ENCODE results near the gene B9D2. TPM values are rescaled to one million over a fixed set of nuclear protein-coding genes. Genes with fewer than 3 reads are reported as not detected.
A peak's percentile ranks its signal among the peaks of the same experiment; 100 is the strongest.

Gene B9D2
- polyA plus RNA-seq, 1 of the 3 experiments (the other 2 are of a cell fraction), result 13.3 TPM

DNA sequence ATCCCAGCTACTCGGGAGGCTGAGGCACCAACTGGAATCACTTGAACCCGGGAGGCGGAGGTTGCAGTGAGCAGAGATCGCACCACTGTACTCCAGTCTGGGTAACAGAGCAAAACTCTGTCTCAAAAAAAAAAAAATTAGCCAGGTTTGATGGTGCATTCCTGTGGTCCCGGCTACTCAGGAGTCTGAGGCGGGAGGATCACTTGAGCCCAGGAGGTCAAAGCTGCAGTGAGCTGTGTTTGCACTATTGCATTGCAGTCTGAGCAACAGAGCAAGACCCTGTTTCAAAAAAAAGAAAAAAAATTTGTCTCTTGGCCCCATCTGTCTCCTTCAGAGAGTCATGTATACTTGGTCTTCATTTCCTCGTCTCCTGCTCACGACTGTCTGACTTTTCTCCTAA, 52.3 kb downstream of the B9D2 start:
- peak overlapping the region; percentile 96 for H3K4me2 ChIP-seq
- no peaks in the 10 kb centered on the region for H3K9me2 ChIP-seq
- no peak for DNase-seq
- peak overlapping the region in 1 of 2 experiments; percentile 80; a peak in 2 of 4 replicates for H3K4me3 ChIP-seq (ENCODE audit: low read depth in 2 of 2, low read length in 1 of 2)
- peak overlapping the region; percentile 93; the same call in 1 of the 2 replicates for H3K9ac ChIP-seq
- peaks cover 82% of the 10 kb centered on the region for H3F3A ChIP-seq (replicated peaks; ENCODE audit: insufficient read depth)
- ChIA-PET CTCF (interaction anchor here (0.6 to 1.7 kb wide), 2 partner anchors 10 to 108 kb away, joined by 4 to 5 read pairs; no protein-coding TSS in a partner anchor), POLR2A (no interaction called here)
- peaks cover 58% of the 10 kb centered on the region for H3K79me2 ChIP-seq (ENCODE audit: insufficient read depth)
- 93% methylated on average over 8 of the region's 8 CpGs for WGBS (ENCODE audit: low lambda C conversion rate)
- H2AFZ ChIP-seq (ENCODE audit: low read depth), result no peak overlapping the region
- peak overlapping the region in 1 of 2 experiments; percentile 95; a peak in 1 of 4 replicates for H3K27ac ChIP-seq (ENCODE audit: low read depth in 2 of 2, low read length in 1 of 2)
- no peaks in the 10 kb centered on the region; the same call in 1 of the 2 replicates for H4K20me1 ChIP-seq (ENCODE audit: insufficient read depth)
- TF ChIP-seq, protein P1, sequence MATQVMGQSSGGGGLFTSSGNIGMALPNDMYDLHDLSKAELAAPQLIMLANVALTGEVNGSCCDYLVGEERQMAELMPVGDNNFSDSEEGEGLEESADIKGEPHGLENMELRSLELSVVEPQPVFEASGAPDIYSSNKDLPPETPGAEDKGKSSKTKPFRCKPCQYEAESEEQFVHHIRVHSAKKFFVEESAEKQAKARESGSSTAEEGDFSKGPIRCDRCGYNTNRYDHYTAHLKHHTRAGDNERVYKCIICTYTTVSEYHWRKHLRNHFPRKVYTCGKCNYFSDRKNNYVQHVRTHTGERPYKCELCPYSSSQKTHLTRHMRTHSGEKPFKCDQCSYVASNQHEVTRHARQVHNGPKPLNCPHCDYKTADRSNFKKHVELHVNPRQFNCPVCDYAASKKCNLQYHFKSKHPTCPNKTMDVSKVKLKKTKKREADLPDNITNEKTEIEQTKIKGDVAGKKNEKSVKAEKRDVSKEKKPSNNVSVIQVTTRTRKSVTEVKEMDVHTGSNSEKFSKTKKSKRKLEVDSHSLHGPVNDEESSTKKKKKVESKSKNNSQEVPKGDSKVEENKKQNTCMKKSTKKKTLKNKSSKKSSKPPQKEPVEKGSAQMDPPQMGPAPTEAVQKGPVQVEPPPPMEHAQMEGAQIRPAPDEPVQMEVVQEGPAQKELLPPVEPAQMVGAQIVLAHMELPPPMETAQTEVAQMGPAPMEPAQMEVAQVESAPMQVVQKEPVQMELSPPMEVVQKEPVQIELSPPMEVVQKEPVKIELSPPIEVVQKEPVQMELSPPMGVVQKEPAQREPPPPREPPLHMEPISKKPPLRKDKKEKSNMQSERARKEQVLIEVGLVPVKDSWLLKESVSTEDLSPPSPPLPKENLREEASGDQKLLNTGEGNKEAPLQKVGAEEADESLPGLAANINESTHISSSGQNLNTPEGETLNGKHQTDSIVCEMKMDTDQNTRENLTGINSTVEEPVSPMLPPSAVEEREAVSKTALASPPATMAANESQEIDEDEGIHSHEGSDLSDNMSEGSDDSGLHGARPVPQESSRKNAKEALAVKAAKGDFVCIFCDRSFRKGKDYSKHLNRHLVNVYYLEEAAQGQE (IDR thresholded peaks at IDR 0.05; ENCODE audit: low read depth, low read length), result no peak
- no peak for TF ChIP-seq RAD21 (IDR thresholded peaks at IDR 0.05; ENCODE audit: low read length)
- TF ChIP-seq MAX (IDR thresholded peaks at IDR 0.05; ENCODE audit: low read depth), result no peak
- TF ChIP-seq CTCF (IDR thresholded peaks at IDR 0.05), result no peak
- TF ChIP-seq, protein P2, sequence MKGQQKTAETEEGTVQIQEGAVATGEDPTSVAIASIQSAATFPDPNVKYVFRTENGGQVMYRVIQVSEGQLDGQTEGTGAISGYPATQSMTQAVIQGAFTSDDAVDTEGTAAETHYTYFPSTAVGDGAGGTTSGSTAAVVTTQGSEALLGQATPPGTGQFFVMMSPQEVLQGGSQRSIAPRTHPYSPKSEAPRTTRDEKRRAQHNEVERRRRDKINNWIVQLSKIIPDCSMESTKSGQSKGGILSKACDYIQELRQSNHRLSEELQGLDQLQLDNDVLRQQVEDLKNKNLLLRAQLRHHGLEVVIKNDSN (IDR thresholded peaks at IDR 0.05; ENCODE audit: borderline replicate concordance, low read depth), result no peak
- TF ChIP-seq SMC3 (IDR thresholded peaks at IDR 0.05; ENCODE audit: low read depth, low read length), result no peak
- no peak for TF ChIP-seq MEF2A (IDR thresholded peaks at IDR 0.05; ENCODE audit: borderline replicate concordance, low read depth)
- no peak for TF ChIP-seq EZH2phosphoT487 (IDR thresholded peaks at IDR 0.05; ENCODE audit: borderline replicate concordance, low read depth)
- TF ChIP-seq RFX5 (IDR thresholded peaks at IDR 0.05; ENCODE audit: low read length), result no peak
- TF ChIP-seq RCOR1 (IDR thresholded peaks at IDR 0.05; ENCODE audit: low read length), result no peak
- TF ChIP-seq TAF1 (IDR thresholded peaks at IDR 0.05; ENCODE audit: borderline replicate concordance, low read depth, low read length), result no peak
- TF ChIP-seq POLR2AphosphoS5 (IDR thresholded peaks at IDR 0.05; ENCODE audit: low read depth, low read length), result no peak
- no peaks in the 10 kb centered on the region for H3K9me3 ChIP-seq
- peaks cover 14 to 19% of the 10 kb centered on the region in 2 experiments; a peak in 3 of 4 replicates for H3K4me1 ChIP-seq (ENCODE audit: control insufficient read depth in 1 of 2, insufficient read depth in 2 of 2, low read depth in 1 of 2, low read length in 1 of 2)
- peaks cover 28 to 49% of the 10 kb centered on the region in 2 experiments for H3K36me3 ChIP-seq (replicated peaks in 1 of 2; ENCODE audit: control insufficient read depth in 1 of 2, insufficient read depth in 2 of 2, low read length in 1 of 2)
- H3K27me3 ChIP-seq (ENCODE audit: insufficient read depth), result no peaks in the 10 kb centered on the region

Data from SK-N-SH (cell line).